ENCODE results near the gene ZNF709.
A peak's percentile ranks its signal among the peaks of the same experiment; 100 is the strongest.
"Not testable (repeated sequence)": the region's sequence is repeated elsewhere in the genome, so short reads cannot be mapped to it uniquely, and the experiment has no call there.

Gene ZNF709

GRCh38 chr19:12450844-12451243, 33.8 kb downstream of the ZNF709 start:
- DNase-seq, result no peak

GRCh38 chr19:12448808-12449207, 35.8 kb downstream of the ZNF709 start:
- no peak for DNase-seq

GRCh38 chr19:12440541-12441316, 43.9 kb downstream of the ZNF709 start, which contains the start of gene ZNF443:
ZNF443 (minus strand) TSS chr19:12441021; CDS start chr19:12440914, 107 bp downstream.
- DNase-seq, result peak; percentile 91 to 97 (median 94)

DNA sequence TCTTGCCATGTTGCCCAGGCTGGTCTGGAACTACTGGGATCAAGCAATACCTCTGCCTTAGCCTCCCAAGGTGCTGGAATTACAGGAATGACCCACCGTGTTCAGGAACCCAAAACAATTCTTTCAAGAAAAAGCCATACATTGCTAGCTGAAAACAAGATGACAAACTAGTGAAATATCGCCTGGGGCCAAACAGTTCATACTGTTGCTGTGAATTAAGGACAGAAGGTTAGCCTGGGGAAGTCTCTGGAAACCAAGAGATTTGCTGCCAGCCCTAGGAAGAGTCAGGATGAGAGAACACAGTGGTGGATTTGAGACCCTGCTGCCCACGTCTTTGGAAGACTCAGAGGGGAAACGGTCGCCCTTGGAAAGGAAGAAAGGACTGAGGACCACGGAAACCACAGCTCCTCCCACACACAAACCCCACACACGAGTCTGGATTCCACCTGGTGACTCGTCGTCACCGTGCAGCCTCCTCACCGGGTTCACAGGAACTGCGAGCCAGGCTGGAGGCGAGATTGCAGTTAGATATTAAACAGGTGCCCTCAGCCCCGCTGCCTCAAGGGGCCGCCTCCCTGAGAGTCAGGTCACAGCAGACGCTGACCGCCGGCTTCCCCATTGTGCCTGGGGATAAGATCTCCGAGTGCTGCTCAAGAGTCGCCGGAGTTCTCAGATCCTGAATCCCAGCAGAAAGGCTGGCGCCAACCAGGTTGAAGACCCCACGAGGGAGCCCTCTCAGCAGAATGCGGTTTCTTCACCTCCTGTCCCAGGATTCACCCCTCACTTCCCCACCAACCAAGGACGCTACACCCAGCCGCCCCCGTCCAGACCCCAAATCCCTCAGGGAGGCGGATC, 44.7 kb downstream of the ZNF709 start:
- DNase-seq, result peak in 4 of 5 donors; percentile 13 to 27 (median 25)

- DNase-seq, result not testable (repeated sequence)
Measured at GRCh38 chr19:12430726-12431299, 53.8 kb downstream of the ZNF709 start.

DNA sequence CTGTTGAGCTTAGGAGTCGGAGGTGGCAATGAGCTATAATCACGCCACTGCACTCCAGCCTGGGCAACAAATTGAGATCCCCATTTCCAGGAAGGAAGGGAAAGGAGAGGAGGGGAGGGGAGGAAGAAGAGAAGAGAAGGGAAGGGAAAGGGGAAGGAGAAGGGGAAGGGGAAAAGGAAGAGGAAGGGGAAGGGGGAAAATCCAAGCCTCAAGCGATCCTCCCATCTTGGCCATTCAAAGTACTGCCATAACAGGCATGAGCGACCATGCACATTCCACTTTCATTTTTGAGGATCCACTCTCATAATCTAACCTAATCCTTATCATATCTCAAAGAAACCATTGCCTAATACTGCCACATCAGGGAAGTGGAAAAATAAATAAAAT, 58.7 kb downstream of the ZNF709 start:
- DNase-seq, result no peak

DNA sequence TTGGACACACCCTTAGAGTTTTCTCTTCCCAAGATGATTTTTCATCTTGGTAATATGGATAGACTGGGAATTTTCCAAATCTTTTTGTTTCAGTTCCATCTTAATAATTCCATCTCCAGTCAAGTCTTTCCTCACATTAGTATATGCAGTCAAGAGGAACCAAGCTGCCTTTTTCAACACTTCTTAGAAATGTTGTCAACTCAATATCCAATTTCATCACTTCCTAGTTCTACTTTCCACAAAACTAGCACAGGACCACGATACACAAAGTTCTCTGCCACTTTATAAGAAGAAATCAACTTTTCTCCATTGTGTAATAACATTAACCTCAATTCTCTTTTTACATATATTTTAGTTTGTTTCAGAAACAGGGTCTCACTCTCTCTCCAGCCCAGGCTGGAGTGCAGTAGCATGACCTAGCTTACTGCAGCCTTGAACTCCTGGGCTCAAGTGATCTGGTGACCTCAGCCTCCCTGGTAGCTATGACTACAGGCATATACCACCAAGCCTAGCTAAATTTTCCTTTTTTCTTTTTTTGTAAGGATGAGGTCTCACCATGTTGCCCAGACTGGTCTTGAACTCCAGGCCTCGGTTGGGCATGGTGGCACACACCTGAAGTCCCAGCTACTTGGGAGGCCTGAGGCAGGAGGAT, 59.3 kb downstream of the ZNF709 start:
- DNase-seq, result no peak

- DNase-seq, result not testable (repeated sequence)
Measured at GRCh38 chr19:12417273-12417672, 67.3 kb downstream of the ZNF709 start.

DNA sequence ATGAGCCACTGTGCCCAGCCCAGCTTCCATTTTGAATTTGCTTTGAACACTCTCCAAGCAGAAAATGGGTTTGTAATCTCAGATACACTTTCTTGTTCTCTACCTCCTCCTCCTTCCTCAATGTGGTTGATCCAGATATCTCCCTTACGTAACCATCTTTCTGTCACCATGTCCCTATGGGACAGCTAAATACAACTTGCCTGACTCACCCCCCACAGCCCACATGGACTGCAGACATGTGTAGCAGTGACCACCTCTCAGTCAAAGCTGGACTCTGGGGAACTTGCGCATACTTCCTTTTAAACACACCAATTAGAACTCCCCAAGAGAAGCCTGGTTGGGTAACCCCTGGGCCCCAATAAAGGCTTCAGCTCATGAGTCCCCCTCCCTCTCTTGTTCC, 72.7 kb downstream of the ZNF709 start:
- DNase-seq, result no peak
